HepG2 (cell line): ENCODE measurements around the gene EMP2. TPM values are rescaled to one million over a fixed set of nuclear protein-coding genes. Genes with fewer than 3 reads are reported as not detected.
A peak's percentile ranks its signal among the peaks of the same experiment; 100 is the strongest.

Experiments used
- CAMTA2 ChIP-seq: sonication (generic); formaldehyde crosslinking; IDR thresholded peaks from 2 replicates; pipeline ENCODE4 v1.4.0; 2020; ENCODE audit warnings: mild to moderate bottlenecking, missing genetic modification reagents, borderline replicate concordance
- CC2D1A ChIP-seq: sonication (generic); formaldehyde crosslinking; IDR thresholded peaks from 2 replicates; pipeline ENCODE4 v1.8.1; 2023; ENCODE audit warnings: mild to moderate bottlenecking, missing genetic modification reagents
- CEBPG ChIP-seq: IDR thresholded peaks from 2 replicates; pipeline ENCODE4 v1.6.1; 2016
- CSRNP1 ChIP-seq: sonication (generic); formaldehyde crosslinking; IDR thresholded peaks from 2 replicates; pipeline ENCODE4 v1.8.1; 2023; ENCODE audit warnings: mild to moderate bottlenecking, missing genetic modification reagents
- EHMT2 ChIP-seq: fragments of 200-600 bp; sonication (generic); IDR thresholded peaks from 2 replicates; pipeline ENCODE4 v1.7.0; 2017; ENCODE audit warnings: antibody characterized with exemption, low read depth, low read length, borderline replicate concordance
- FOSL2 ChIP-seq: sonication (generic); formaldehyde crosslinking; IDR thresholded peaks from 2 replicates; pipeline ENCODE4 v1.4.0; 2020; ENCODE audit warnings: missing genetic modification reagents
- GLMP ChIP-seq: sonication (generic); formaldehyde crosslinking; IDR thresholded peaks from 2 replicates; pipeline ENCODE4 v1.9.0; 2021; ENCODE audit warnings: missing genetic modification reagents, mild to moderate bottlenecking, borderline replicate concordance
- IKZF1 ChIP-seq: fragments of 450-650 bp; IDR thresholded peaks from 2 replicates; pipeline ENCODE4 v1.7.1; 2016
- KDM4B ChIP-seq: sonication (generic); formaldehyde crosslinking; IDR thresholded peaks from 2 replicates; pipeline ENCODE4 v1.4.0; 2020; ENCODE audit warnings: missing genetic modification reagents
- MIXL1 ChIP-seq: IDR thresholded peaks from 2 replicates; pipeline ENCODE4 v1.6.1; 2016
- NR2C2 ChIP-seq: sonication (generic); formaldehyde crosslinking; IDR thresholded peaks from 2 replicates; pipeline ENCODE4 v1.4.0; 2020; ENCODE audit warnings: missing genetic modification reagents, mild to moderate bottlenecking, moderate library complexity, borderline replicate concordance
- PHF8 ChIP-seq: sonication (generic); formaldehyde crosslinking; IDR thresholded peaks from 2 replicates; pipeline ENCODE4 v1.5.0; 2020; ENCODE audit warnings: missing genetic modification reagents
- PTBP1 ChIP-seq: fragments of 200-400 bp; formaldehyde crosslinking; IDR thresholded peaks from 2 replicates; pipeline ENCODE4 v1.6.1; 2018; ENCODE audit warnings: low read length, low read depth; ENCODE audit not compliant: poor library complexity, severe bottlenecking
- SPEN ChIP-seq: sonication (generic); formaldehyde crosslinking; IDR thresholded peaks from 2 replicates; pipeline ENCODE4 v1.5.1; 2020; ENCODE audit warnings: low read depth, mild to moderate bottlenecking, missing genetic modification reagents
- TEAD3 ChIP-seq: optimal IDR thresholded peaks from 2 replicates; pipeline ENCODE3; 2016; ENCODE audit warnings: borderline replicate concordance
- ZNF253 ChIP-seq: sonication (generic); formaldehyde crosslinking; IDR thresholded peaks from 2 replicates; pipeline ENCODE4 v1.8.0; 2022; ENCODE audit warnings: mild to moderate bottlenecking, missing genetic modification reagents, borderline replicate concordance
- ZNF264 ChIP-seq: sonication (generic); formaldehyde crosslinking; IDR thresholded peaks from 2 replicates; pipeline ENCODE4 v1.4.0; 2020; ENCODE audit warnings: missing genetic modification reagents
- ZNF34 ChIP-seq: sonication (generic); formaldehyde crosslinking; IDR thresholded peaks from 2 replicates; pipeline ENCODE4 v1.4.0; 2020; ENCODE audit warnings: mild to moderate bottlenecking, missing genetic modification reagents, borderline replicate concordance
- ZNF552 ChIP-seq: sonication (generic); formaldehyde crosslinking; IDR thresholded peaks from 2 replicates; pipeline ENCODE4 v1.9.0; 2022; ENCODE audit warnings: missing genetic modification reagents, mild to moderate bottlenecking, borderline replicate concordance
- ZNF674 ChIP-seq: sonication (generic); formaldehyde crosslinking; IDR thresholded peaks from 2 replicates; pipeline ENCODE4 v1.5.0; 2020; ENCODE audit warnings: low read depth, mild to moderate bottlenecking, missing genetic modification reagents
- ZNF883 ChIP-seq: sonication (generic); formaldehyde crosslinking; IDR thresholded peaks from 2 replicates; pipeline ENCODE4 v1.5.1; 2020; ENCODE audit warnings: mild to moderate bottlenecking, missing genetic modification reagents; ENCODE audit errors: not compliant biosample characterization
- ZSCAN29 ChIP-seq: sonication (generic); formaldehyde crosslinking; conservative IDR thresholded peaks from 2 replicates; pipeline ENCODE4 v1.4.0; 2020; ENCODE audit warnings: mild to moderate bottlenecking, missing genetic modification reagents
- ZXDC ChIP-seq: sonication (generic); formaldehyde crosslinking; IDR thresholded peaks from 2 replicates; pipeline ENCODE4 v1.5.0; 2020; ENCODE audit warnings: mild to moderate bottlenecking, missing genetic modification reagents
- polyA plus RNA-seq, 8 experiments: library from polyadenylated mRNA; depleted of rRNA in 3 of 8; stranded (reverse) in 7 of 8; unstranded in 1 of 8; fragments of >200 nt; fragmentation: Illumina TruSeq in 4 of 8; extraction: Trizol in 4 of 8; gene quantifications; 2 replicates each; pipeline versions ENCODE4 v1.2.1 to v1.2.3, GENCODE V29; 2011 to 2016; ENCODE audit warnings: low read depth in 4 of 8, missing spikeins in 1 of 8, mixed read lengths in 1 of 8; ENCODE audit not compliant: insufficient read depth in 1 of 8
- total RNA-seq, 5 experiments: library from RNA; depleted of rRNA; stranded (reverse); fragments of >200 nt; fragmentation: Illumina TruSeq; extraction: Trizol; gene quantifications; 2 replicates each; pipeline ENCODE4 v1.2.3, GENCODE V29; 2016; ENCODE audit warnings: low read depth in 1 of 5
- TF ChIP-seq, protein P1 (sequence below): sonication (generic); formaldehyde crosslinking; IDR thresholded peaks from 2 replicates; pipeline ENCODE4 v1.5.0; 2020; ENCODE audit warnings: mild to moderate bottlenecking, missing genetic modification reagents

Gene EMP2
- total and polyA plus RNA-seq, 2 of the 13 experiments (the other 11 are each of a cell fraction or from before 2014, with no cell fraction given), result 24.6 to 91.2 TPM

- no peak for TF ChIP-seq PTBP1
- no peak for TF ChIP-seq PHF8 (CRISPR knock-in tag)
- TF ChIP-seq ZXDC, result no peak
- TF ChIP-seq ZNF552 (CRISPR knock-in tag), result no peak
- no peak for TF ChIP-seq GLMP
- TF ChIP-seq NR2C2 (CRISPR knock-in tag), result no peak
- no peak for TF ChIP-seq ZNF264 (CRISPR knock-in tag)
- no peak for TF ChIP-seq ZNF34
- TF ChIP-seq CEBPG, result peak; percentile 65
- TF ChIP-seq CAMTA2, result no peak
- no peak for TF ChIP-seq CC2D1A (CRISPR knock-in tag)
- no peak for TF ChIP-seq SPEN (CRISPR knock-in tag)
- no peak for TF ChIP-seq EHMT2
- TF ChIP-seq MIXL1 (CRISPR knock-in tag), result peak; percentile 73; the same call in 1 of the 2 replicates
- no peak for TF ChIP-seq ZNF674 (CRISPR knock-in tag)
- TF ChIP-seq, protein P1, sequence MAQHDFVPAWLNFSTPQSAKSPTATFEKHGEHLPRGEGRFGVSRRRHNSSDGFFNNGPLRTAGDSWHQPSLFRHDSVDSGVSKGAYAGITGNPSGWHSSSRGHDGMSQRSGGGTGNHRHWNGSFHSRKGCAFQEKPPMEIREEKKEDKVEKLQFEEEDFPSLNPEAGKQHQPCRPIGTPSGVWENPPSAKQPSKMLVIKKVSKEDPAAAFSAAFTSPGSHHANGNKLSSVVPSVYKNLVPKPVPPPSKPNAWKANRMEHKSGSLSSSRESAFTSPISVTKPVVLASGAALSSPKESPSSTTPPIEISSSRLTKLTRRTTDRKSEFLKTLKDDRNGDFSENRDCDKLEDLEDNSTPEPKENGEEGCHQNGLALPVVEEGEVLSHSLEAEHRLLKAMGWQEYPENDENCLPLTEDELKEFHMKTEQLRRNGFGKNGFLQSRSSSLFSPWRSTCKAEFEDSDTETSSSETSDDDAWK (CRISPR knock-in tag), result no peak
- TF ChIP-seq IKZF1, result no peak
- TF ChIP-seq ZNF883 (CRISPR knock-in tag), result no peak
- TF ChIP-seq CSRNP1, result 0 out of 2 replicates have a peak, but pooled peaks have one; percentile 50
- TF ChIP-seq FOSL2 (CRISPR knock-in tag), result peak; percentile 43; the same call in 1 of the 2 replicates
- no peak for TF ChIP-seq ZNF253 (CRISPR knock-in tag)
- TF ChIP-seq ZSCAN29, result peak; percentile 46; the same call in 1 of the 2 replicates
- TF ChIP-seq TEAD3, result peak; percentile 42
- TF ChIP-seq KDM4B (CRISPR knock-in tag), result no peak
These were observed 58.6 kb downstream of the EMP2 start (continued) for GRCh38 chr16:10521681-10522274.
